HEK293 (cell line): Measurements from ENCODE around the gene ZFYVE28.

Experiments
- CTCF ChIA-PET: fragments of 350-600 bp; formaldehyde crosslinking; extraction: SDS; loops from one replicate; lab custom pipeline; 2021; ENCODE audit warnings: antibody characterized with exemption; lab: Yijun Ruan, JAX
- POLR2A ChIA-PET: fragments of 300-600 bp; formaldehyde crosslinking; extraction: SDS; loops from one replicate; lab custom pipeline; 2020; ENCODE audit warnings: antibody characterized with exemption, inconsistent platforms; lab: Yijun Ruan, JAX
- H3K27ac ChIP-seq: fragments of 200-500 bp; sonication (Bioruptor generic); 2 replicates; pipeline ENCODE4 v1.5.1; 2014; ENCODE audit warnings: low read depth, low read length, control low read depth, inconsistent platforms; ENCODE audit errors: extremely low read depth
- H3K36me3 ChIP-seq, 2 experiments: fragments of 200-500 bp in 1 of 2; sonication (Bioruptor generic) in 1 of 2; 1 replicate in 1 of 2; 2 replicates in 1 of 2; pipeline ENCODE4 v1.5.1; 2014 to 2017; ENCODE audit warnings: inconsistent platforms in 2 of 2, low read length in 2 of 2; ENCODE audit not compliant: control insufficient read depth in 2 of 2, insufficient read depth in 1 of 2
- H3K4me1 ChIP-seq: fragments of 200-500 bp; sonication (Bioruptor generic); 2 replicates; pipeline ENCODE4 v1.5.1; 2014; ENCODE audit warnings: mild to moderate bottlenecking, low read length, inconsistent platforms; ENCODE audit not compliant: control insufficient read depth, insufficient read depth
- H3K4me3 ChIP-seq: 2 replicates; pipeline ENCODE4 v1.5.1; 2011; ENCODE audit warnings: low read depth, mild to moderate bottlenecking, control low read depth, low read length, moderate library complexity
- H3K9me3 ChIP-seq: fragments of 200-500 bp; sonication (Bioruptor generic); 2 replicates; pipeline ENCODE4 v1.5.1; 2014; ENCODE audit warnings: low read depth, low read length, inconsistent platforms; ENCODE audit not compliant: control insufficient read depth, insufficient read depth
- HOXD13 ChIP-seq: sonication (generic); formaldehyde crosslinking; IDR thresholded peaks from 2 replicates; pipeline ENCODE4 v1.8.0; 2022; ENCODE audit warnings: missing genetic modification reagents, borderline replicate concordance
- KLF7 ChIP-seq: fragments of 450-650 bp; formaldehyde crosslinking; IDR thresholded peaks from 2 replicates; pipeline ENCODE4 v1.5.1; 2016; ENCODE audit warnings: missing biosample characterization, missing genetic modification characterization, borderline replicate concordance
- OVOL3 ChIP-seq: fragments of 450-650 bp; formaldehyde crosslinking; IDR thresholded peaks from 2 replicates; pipeline ENCODE4 v1.5.1; 2016; ENCODE audit warnings: missing biosample characterization, missing genetic modification characterization
- REPIN1 ChIP-seq: fragments of 450-650 bp; formaldehyde crosslinking; IDR thresholded peaks from 2 replicates; pipeline ENCODE4 v1.5.1; 2017; ENCODE audit warnings: missing biosample characterization, missing genetic modification characterization, low read depth
- SETDB1 ChIP-seq: IDR thresholded peaks from one replicate; pipeline ENCODE4 v1.6.1; 2017; ENCODE audit warnings: mild to moderate bottlenecking, low read length, moderate library complexity, mixed read lengths; ENCODE audit not compliant: insufficient read length
- ZFP41 ChIP-seq: fragments of 450-650 bp; formaldehyde crosslinking; IDR thresholded peaks from 2 replicates; pipeline ENCODE4 v1.5.1; 2016; ENCODE audit warnings: missing biosample characterization, missing genetic modification characterization, borderline replicate concordance
- ZNF112 ChIP-seq: fragments of 450-650 bp; formaldehyde crosslinking; IDR thresholded peaks from 2 replicates; pipeline ENCODE4 v1.5.0; 2017; ENCODE audit warnings: missing biosample characterization, missing genetic modification characterization
- ZNF214 ChIP-seq: fragments of 450-650 bp; formaldehyde crosslinking; IDR thresholded peaks from 2 replicates; pipeline ENCODE4 v1.5.1; 2017; ENCODE audit warnings: missing biosample characterization, mild to moderate bottlenecking, missing genetic modification characterization, borderline replicate concordance
- ZNF239 ChIP-seq: fragments of 450-650 bp; formaldehyde crosslinking; IDR thresholded peaks from 2 replicates; pipeline ENCODE4 v1.5.1; 2016; ENCODE audit warnings: missing biosample characterization, missing genetic modification characterization
- ZNF274 ChIP-seq, 2 experiments: fragments of 200-500 bp in 1 of 2; fragments of 450-650 bp in 1 of 2; sonication (Bioruptor generic) in 1 of 2; formaldehyde crosslinking in 1 of 2; IDR thresholded peaks; 2 replicates each; pipeline versions ENCODE4 v1.5.1 to v1.6.1; 2014 to 2016; ENCODE audit warnings: borderline replicate concordance in 1 of 2, inconsistent platforms in 1 of 2, low read length in 1 of 2, missing biosample characterization in 1 of 2, missing genetic modification characterization in 1 of 2
- ZNF354C ChIP-seq: fragments of 450-650 bp; formaldehyde crosslinking; IDR thresholded peaks from 2 replicates; pipeline ENCODE4 v1.5.1; 2016; ENCODE audit warnings: missing biosample characterization, missing genetic modification characterization, low read depth, borderline replicate concordance
- ZNF366 ChIP-seq: fragments of 450-650 bp; formaldehyde crosslinking; conservative IDR thresholded peaks from 2 replicates; pipeline ENCODE4 v1.5.1; 2016; ENCODE audit warnings: missing biosample characterization, missing genetic modification characterization
- ZNF473 ChIP-seq: fragments of 450-650 bp; formaldehyde crosslinking; IDR thresholded peaks from 2 replicates; pipeline ENCODE4 v1.5.1; 2017; ENCODE audit warnings: missing biosample characterization, missing genetic modification characterization
- ZNF623 ChIP-seq: fragments of 450-650 bp; formaldehyde crosslinking; IDR thresholded peaks from 2 replicates; pipeline ENCODE4 v1.5.1; 2016; ENCODE audit warnings: missing biosample characterization, missing genetic modification characterization
- ZNF629 ChIP-seq: fragments of 450-650 bp; formaldehyde crosslinking; IDR thresholded peaks from 2 replicates; pipeline ENCODE4 v1.5.1; 2017; ENCODE audit warnings: missing biosample characterization, missing genetic modification characterization
- ZNF776 ChIP-seq: fragments of 450-650 bp; formaldehyde crosslinking; IDR thresholded peaks from 2 replicates; pipeline ENCODE4 v1.5.0; 2017; ENCODE audit warnings: missing biosample characterization, missing genetic modification characterization, borderline replicate concordance
- ZSCAN23 ChIP-seq: fragments of 450-650 bp; formaldehyde crosslinking; IDR thresholded peaks from 2 replicates; pipeline ENCODE4 v1.5.1; 2016; ENCODE audit warnings: missing biosample characterization, missing genetic modification characterization
- ZSCAN30 ChIP-seq: fragments of 450-650 bp; IDR thresholded peaks from 2 replicates; pipeline ENCODE4 v1.5.1; 2018; ENCODE audit warnings: missing biosample characterization, mild to moderate bottlenecking, missing genetic modification characterization, moderate library complexity
- TF ChIP-seq, protein P1 (sequence below): fragments of 450-650 bp; formaldehyde crosslinking; IDR thresholded peaks from 2 replicates; pipeline ENCODE4 v1.5.1; 2016; ENCODE audit warnings: missing biosample characterization, missing genetic modification characterization
- TF ChIP-seq, protein P2 (sequence below): fragments of 450-650 bp; IDR thresholded peaks from 2 replicates; pipeline ENCODE4 v1.5.1; 2018; ENCODE audit warnings: missing biosample characterization, mild to moderate bottlenecking, missing genetic modification characterization
- TF ChIP-seq, protein P3 (sequence below): fragments of 450-650 bp; formaldehyde crosslinking; optimal IDR thresholded peaks from 2 replicates; pipeline ENCODE3; 2016; ENCODE audit warnings: missing biosample characterization, mild to moderate bottlenecking, missing genetic modification characterization
- TF ChIP-seq, protein P4 (sequence below): IDR thresholded peaks from 2 replicates; pipeline ENCODE4 v1.6.1; 2011; ENCODE audit warnings: mild to moderate bottlenecking, low read depth, low read length, borderline replicate concordance
- TF ChIP-seq, protein P5 (sequence below): fragments of 450-650 bp; formaldehyde crosslinking; IDR thresholded peaks from 2 replicates; pipeline ENCODE4 v1.5.1; 2016; ENCODE audit warnings: missing biosample characterization, missing genetic modification characterization

The ZFYVE28 gene

DNA sequence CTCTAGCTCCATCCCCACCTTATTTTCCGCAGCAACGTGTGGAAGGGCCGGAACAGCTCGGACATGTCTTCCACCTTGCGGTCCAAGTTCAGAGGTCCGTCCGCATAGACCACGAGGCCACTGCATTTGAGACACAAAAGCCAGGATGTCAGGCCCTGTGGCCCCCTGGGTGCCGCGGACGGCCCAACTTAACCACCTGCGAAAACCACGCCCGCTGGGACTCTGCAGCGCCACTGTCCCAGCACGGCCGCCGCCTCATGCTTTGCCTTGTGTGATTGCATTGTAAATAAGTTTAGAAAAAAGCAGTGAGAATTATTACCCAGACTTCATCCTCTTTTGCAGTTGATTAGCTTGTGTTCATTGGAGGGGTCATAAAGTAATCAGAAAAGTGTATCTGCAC is 98.3 kb downstream of the ZFYVE28 start (continued):
- no peak for TF ChIP-seq KLF7 (tag by site-specific recombination)
- TF ChIP-seq, protein P1, sequence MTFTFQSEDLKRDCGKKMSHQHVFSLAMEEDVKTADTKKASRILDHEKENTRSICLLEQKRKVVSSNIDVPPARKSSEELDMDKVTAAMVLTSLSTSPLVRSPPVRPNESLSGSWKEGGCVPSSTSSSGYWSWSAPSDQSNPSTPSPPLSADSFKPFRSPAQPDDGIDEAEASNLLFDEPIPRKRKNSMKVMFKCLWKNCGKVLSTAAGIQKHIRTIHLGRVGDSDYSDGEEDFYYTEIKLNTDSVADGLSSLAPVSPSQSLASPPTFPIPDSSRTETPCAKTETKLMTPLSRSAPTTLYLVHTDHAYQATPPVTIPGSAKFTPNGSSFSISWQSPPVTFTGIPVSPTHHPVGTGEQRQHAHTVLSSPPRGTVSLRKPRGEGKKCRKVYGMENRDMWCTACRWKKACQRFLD (tag by site-specific recombination) = no peak
- TF ChIP-seq ZNF623 = no peak
- TF ChIP-seq ZSCAN30 (tag by site-specific recombination) = no peak
- TF ChIP-seq ZFP41 (tag by site-specific recombination) = no peak
- no peak for TF ChIP-seq SETDB1
- TF ChIP-seq OVOL3 (tag by site-specific recombination) = no peak

DNA sequence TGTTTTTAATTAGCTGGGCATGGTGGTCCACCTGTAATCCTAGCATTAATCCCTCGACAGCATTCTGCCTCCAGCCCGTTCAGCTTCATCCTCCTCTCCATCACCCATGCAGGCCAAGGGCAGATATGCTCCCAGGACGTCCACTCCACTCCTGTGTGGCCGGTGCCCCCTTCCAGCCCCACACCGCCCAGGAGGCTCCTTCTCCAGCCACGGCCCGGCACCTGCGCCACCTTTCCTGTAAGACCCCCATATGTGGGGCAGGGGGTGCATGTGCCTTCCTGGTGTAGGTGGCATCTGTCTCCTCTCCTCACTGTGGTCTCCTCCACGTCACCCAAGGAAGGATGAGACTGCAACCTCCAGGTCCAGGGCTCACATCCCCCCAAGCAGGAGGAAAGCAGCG is 99.6 kb downstream of the ZFYVE28 start:
- CTCF ChIA-PET = no interaction called here
- Histone ChIP-seq H3K27ac (no peak overlapping the region), H3K36me3 (no peaks in the 10 kb centered on the region), H3K4me1 (no peaks in the 10 kb centered on the region), H3K4me3 (no peak overlapping the region), H3K9me3 (no peaks in the 10 kb centered on the region)
- no peak for TF ChIP-seq ZNF473
- TF ChIP-seq, protein P2, sequence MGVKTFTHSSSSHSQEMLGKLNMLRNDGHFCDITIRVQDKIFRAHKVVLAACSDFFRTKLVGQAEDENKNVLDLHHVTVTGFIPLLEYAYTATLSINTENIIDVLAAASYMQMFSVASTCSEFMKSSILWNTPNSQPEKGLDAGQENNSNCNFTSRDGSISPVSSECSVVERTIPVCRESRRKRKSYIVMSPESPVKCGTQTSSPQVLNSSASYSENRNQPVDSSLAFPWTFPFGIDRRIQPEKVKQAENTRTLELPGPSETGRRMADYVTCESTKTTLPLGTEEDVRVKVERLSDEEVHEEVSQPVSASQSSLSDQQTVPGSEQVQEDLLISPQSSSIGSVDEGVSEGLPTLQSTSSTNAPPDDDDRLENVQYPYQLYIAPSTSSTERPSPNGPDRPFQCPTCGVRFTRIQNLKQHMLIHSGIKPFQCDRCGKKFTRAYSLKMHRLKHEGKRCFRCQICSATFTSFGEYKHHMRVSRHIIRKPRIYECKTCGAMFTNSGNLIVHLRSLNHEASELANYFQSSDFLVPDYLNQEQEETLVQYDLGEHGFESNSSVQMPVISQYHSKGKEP (tag by site-specific recombination) = no peak
- TF ChIP-seq ZNF112 (tag by site-specific recombination) = no peak
- no peak for TF ChIP-seq ZNF239
- no peak for TF ChIP-seq REPIN1 (tag by site-specific recombination)
- TF ChIP-seq ZNF366 (tag by site-specific recombination) = no peak
- no peak for TF ChIP-seq HOXD13 (CRISPR knock-in tag)
- no peak for TF ChIP-seq ZNF623
- POLR2A ChIA-PET = no interaction called here

DNA sequence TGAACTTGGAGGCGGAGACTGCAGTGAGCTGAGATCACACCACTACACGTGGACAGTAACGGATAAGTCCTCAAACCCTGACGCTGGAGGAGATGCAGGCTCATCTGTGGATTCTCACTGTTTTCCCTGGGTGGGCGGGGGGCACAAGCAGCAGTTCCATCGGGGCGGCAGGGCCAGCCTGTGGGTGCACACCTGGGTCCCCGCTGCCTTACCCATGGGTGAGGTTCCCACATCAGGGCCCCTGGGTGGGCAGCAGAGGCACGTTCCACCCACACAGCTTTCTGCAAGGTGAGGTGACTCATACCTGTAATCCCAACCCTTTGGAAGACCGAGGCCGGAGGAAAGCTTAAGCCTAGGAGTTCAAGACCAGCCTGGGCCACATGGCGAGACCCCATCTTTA is 100.0 kb downstream of the ZFYVE28 start:
- H3K4me1 ChIP-seq = no peaks in the 10 kb centered on the region
- H3K4me3 ChIP-seq = no peak overlapping the region
- ChIA-PET CTCF (no interaction called here), POLR2A (no interaction called here)
- no peaks in the 10 kb centered on the region for H3K36me3 ChIP-seq
- no peak overlapping the region for H3K27ac ChIP-seq
- H3K9me3 ChIP-seq = no peaks in the 10 kb centered on the region
- TF ChIP-seq ZNF354C (tag by site-specific recombination) = no peak
- TF ChIP-seq ZNF629 (tag by site-specific recombination) = no peak
- TF ChIP-seq, protein P3, sequence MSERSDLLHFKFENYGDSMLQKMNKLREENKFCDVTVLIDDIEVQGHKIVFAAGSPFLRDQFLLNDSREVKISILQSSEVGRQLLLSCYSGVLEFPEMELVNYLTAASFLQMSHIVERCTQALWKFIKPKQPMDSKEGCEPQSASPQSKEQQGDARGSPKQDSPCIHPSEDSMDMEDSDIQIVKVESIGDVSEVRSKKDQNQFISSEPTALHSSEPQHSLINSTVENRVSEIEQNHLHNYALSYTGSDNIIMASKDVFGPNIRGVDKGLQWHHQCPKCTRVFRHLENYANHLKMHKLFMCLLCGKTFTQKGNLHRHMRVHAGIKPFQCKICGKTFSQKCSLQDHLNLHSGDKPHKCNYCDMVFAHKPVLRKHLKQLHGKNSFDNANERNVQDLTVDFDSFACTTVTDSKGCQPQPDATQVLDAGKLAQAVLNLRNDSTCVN (tag by site-specific recombination) = no peak
- TF ChIP-seq, protein P4, sequence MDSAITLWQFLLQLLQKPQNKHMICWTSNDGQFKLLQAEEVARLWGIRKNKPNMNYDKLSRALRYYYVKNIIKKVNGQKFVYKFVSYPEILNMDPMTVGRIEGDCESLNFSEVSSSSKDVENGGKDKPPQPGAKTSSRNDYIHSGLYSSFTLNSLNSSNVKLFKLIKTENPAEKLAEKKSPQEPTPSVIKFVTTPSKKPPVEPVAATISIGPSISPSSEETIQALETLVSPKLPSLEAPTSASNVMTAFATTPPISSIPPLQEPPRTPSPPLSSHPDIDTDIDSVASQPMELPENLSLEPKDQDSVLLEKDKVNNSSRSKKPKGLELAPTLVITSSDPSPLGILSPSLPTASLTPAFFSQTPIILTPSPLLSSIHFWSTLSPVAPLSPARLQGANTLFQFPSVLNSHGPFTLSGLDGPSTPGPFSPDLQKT = no peak
- no peak for TF ChIP-seq ZNF274 (IDR thresholded peaks at IDR 0.05; ENCODE audit: low read length)
- TF ChIP-seq ZNF274 (tag by site-specific recombination; IDR thresholded peaks at IDR 0.05; ENCODE audit: borderline replicate concordance) = no peak
- no peak for TF ChIP-seq ZFP41 (tag by site-specific recombination)
- no peak for TF ChIP-seq ZNF214 (tag by site-specific recombination)
- no peak for TF ChIP-seq ZSCAN23
- TF ChIP-seq, protein P5, sequence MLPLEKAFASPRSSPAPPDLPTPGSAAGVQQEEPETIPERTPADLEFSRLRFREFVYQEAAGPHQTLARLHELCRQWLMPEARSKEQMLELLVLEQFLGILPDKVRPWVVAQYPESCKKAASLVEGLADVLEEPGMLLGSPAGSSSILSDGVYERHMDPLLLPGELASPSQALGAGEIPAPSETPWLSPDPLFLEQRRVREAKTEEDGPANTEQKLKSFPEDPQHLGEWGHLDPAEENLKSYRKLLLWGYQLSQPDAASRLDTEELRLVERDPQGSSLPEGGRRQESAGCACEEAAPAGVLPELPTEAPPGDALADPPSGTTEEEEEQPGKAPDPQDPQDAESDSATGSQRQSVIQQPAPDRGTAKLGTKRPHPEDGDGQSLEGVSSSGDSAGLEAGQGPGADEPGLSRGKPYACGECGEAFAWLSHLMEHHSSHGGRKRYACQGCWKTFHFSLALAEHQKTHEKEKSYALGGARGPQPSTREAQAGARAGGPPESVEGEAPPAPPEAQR (tag by site-specific recombination) = no peak
- no peak for TF ChIP-seq ZNF776 (tag by site-specific recombination)
